ENCODE results near the gene GDF10. TPM values are rescaled to one million over a fixed set of nuclear protein-coding genes. Genes with fewer than 3 reads are reported as not detected.

The GDF10 gene
- total and polyA plus RNA-seq, 2 donors (not counting 1 experiment from before 2014, with no cell fraction given): not detected

- Mint-ChIP-seq H3K4me1 (no peaks in the 10 kb centered on the region), H3K4me3 (no peak overlapping the region), H3K27ac (no peak overlapping the region), H3K9me3 (ENCODE audit: insufficient read depth) (no peaks in the 10 kb centered on the region), H3K27me3 (peaks cover 6% of the 10 kb centered on the region)
- WGBS (ENCODE audit: insufficient coverage): 79% methylated on average over 4 of the region's 4 CpGs
- POLR2A ChIA-PET: no interaction called here
- Histone ChIP-seq H3K27me3 (replicated peaks in 1 of 4; ENCODE audit: control extremely low read depth in 1 of 4, control insufficient read depth in 3 of 4, insufficient read depth in 4 of 4, low read length in 3 of 4) (no peaks in the 10 kb centered on the region), H3K36me3 (replicated peaks in 1 of 2; ENCODE audit: control extremely low read depth in 1 of 2, control insufficient read depth in 1 of 2, extremely low read depth in 1 of 2, insufficient read depth in 2 of 2, low read length in 1 of 2) (no peaks in the 10 kb centered on the region), H2AFZ (ENCODE audit: insufficient read depth, low read depth, low read length, poor library complexity, severe bottlenecking) (no peak overlapping the region), H3K4me2 (replicated peaks; ENCODE audit: low read depth, low read length, poor library complexity, severe bottlenecking) (no peak overlapping the region), H3K4me1 (ENCODE audit: control insufficient read depth in 2 of 2, insufficient read depth in 2 of 2, low read length in 2 of 2) (no peaks in the 10 kb centered on the region), H3K79me2 (ENCODE audit: control insufficient read depth, insufficient read depth, low read length) (no peaks in the 10 kb centered on the region), H3K4me3 (ENCODE audit: control extremely low read depth in 1 of 5, extremely low read depth in 1 of 5, insufficient read depth in 1 of 5, low read depth in 2 of 5, low read length in 4 of 5) (no peak overlapping the region), H3K9ac (ENCODE audit: low read length) (no peak overlapping the region), H4K20me1 (ENCODE audit: control insufficient read depth, insufficient read depth, low read length, poor library complexity, severe bottlenecking) (no peaks in the 10 kb centered on the region), H3K9me3 (ENCODE audit: control extremely low read depth in 1 of 3, control insufficient read depth in 2 of 3, insufficient read depth in 1 of 3, low read length in 2 of 3) (peaks cover 0 to 15% (median 0%) of the 10 kb centered on the region in 3 donors), H3K27ac (ENCODE audit: low read length in 2 of 2) (no peak overlapping the region)
- CTCF ChIA-PET: interaction anchor here (1.7 kb wide), 1 partner anchor 11 kb away, joined by 4 read pairs; no protein-coding TSS in a partner anchor
- TF ChIP-seq EZH2 (IDR thresholded peaks at IDR 0.05; ENCODE audit: borderline replicate concordance, insufficient read depth, low read depth, low read length, poor library complexity, severe bottlenecking) (no peak), CTCF (IDR thresholded peaks at IDR 0.05) (no peak)
- intact Hi-C loops (cut with micrococcal nuclease): no loop called here
- ATAC-seq (ENCODE audit: low read depth): no peak
- no peak for DNase-seq
These were observed 29.9 kb downstream of the GDF10 start for GRCh38 chr10:47329855-47330254.

GRCh38 chr10:47330366-47330765 is 30.4 kb downstream of the GDF10 start:
- no peak overlapping the region for H3K9ac ChIP-seq (ENCODE audit: low read length)
- H3K9me3 ChIP-seq (ENCODE audit: control extremely low read depth in 1 of 3, control insufficient read depth in 2 of 3, insufficient read depth in 1 of 3, low read length in 2 of 3): peaks cover 0 to 15% (median 0%) of the 10 kb centered on the region in 3 donors
- ChIA-PET POLR2A (no interaction called here), CTCF (interaction anchor here (1.7 kb wide), 1 partner anchor 11 kb away, joined by 4 read pairs; no protein-coding TSS in a partner anchor)
- ATAC-seq (ENCODE audit: low read depth): no peak
- H3K27ac Mint-ChIP-seq: no peak overlapping the region
- no peaks in the 10 kb centered on the region for H3K27me3 ChIP-seq (replicated peaks in 1 of 4; ENCODE audit: control extremely low read depth in 1 of 4, control insufficient read depth in 3 of 4, insufficient read depth in 4 of 4, low read length in 3 of 4)
- H2AFZ ChIP-seq (ENCODE audit: insufficient read depth, low read depth, low read length, poor library complexity, severe bottlenecking): no peak overlapping the region
- H3K4me1 Mint-ChIP-seq: no peaks in the 10 kb centered on the region
- WGBS (ENCODE audit: insufficient coverage): 92% methylated on average over 2 of the region's 3 CpGs
- no peak for DNase-seq
- H3K4me3 Mint-ChIP-seq: no peak overlapping the region
- TF ChIP-seq EZH2 (IDR thresholded peaks at IDR 0.05; ENCODE audit: borderline replicate concordance, insufficient read depth, low read depth, low read length, poor library complexity, severe bottlenecking) (no peak), CTCF (IDR thresholded peaks at IDR 0.05) (no peak)
- H3K27ac ChIP-seq (ENCODE audit: low read length in 2 of 2): no peak overlapping the region
- H3K4me2 ChIP-seq (replicated peaks; ENCODE audit: low read depth, low read length, poor library complexity, severe bottlenecking): no peak overlapping the region
- H3K36me3 ChIP-seq (replicated peaks in 1 of 2; ENCODE audit: control extremely low read depth in 1 of 2, control insufficient read depth in 1 of 2, extremely low read depth in 1 of 2, insufficient read depth in 2 of 2, low read length in 1 of 2): no peaks in the 10 kb centered on the region
- H3K79me2 ChIP-seq (ENCODE audit: control insufficient read depth, insufficient read depth, low read length): no peaks in the 10 kb centered on the region
- H3K9me3 Mint-ChIP-seq (ENCODE audit: insufficient read depth): no peaks in the 10 kb centered on the region
- H3K27me3 Mint-ChIP-seq: peaks cover 6% of the 10 kb centered on the region
- no peak overlapping the region for H3K4me3 ChIP-seq (ENCODE audit: control extremely low read depth in 1 of 5, extremely low read depth in 1 of 5, insufficient read depth in 1 of 5, low read depth in 2 of 5, low read length in 4 of 5)
- H4K20me1 ChIP-seq (ENCODE audit: control insufficient read depth, insufficient read depth, low read length, poor library complexity, severe bottlenecking): no peaks in the 10 kb centered on the region
- no peaks in the 10 kb centered on the region for H3K4me1 ChIP-seq (ENCODE audit: control insufficient read depth in 2 of 2, insufficient read depth in 2 of 2, low read length in 2 of 2)
- intact Hi-C loops (cut with micrococcal nuclease): no loop called here
